KMS-11 (cell line): Measurements from ENCODE around the gene TLCD3B.
A peak's percentile ranks its signal among the peaks of the same experiment; 100 is the strongest.

Experiments used
- H2AFZ ChIP-seq: fragments of 200-600 bp; sonication (generic); 2 replicates; pipeline ENCODE4 v1.6.1; 2016; ENCODE audit warnings: antibody characterized with exemption, mixed run types, low read depth
- H3K27ac ChIP-seq: fragments of 200-600 bp; sonication (generic); 2 replicates; pipeline ENCODE4 v1.6.1; 2016; ENCODE audit warnings: mild to moderate bottlenecking, mixed run types
- H3K27me3 ChIP-seq: fragments of 200-600 bp; sonication (generic); 2 replicates; pipeline ENCODE4 v1.6.1; 2017; ENCODE audit warnings: mild to moderate bottlenecking, low read depth, mixed run types, moderate library complexity; ENCODE audit not compliant: insufficient read depth
- H3K36me3 ChIP-seq: fragments of 200-600 bp; sonication (generic); 2 replicates; pipeline ENCODE4 v1.6.1; 2017; ENCODE audit warnings: mild to moderate bottlenecking, mixed run types; ENCODE audit not compliant: insufficient read depth
- H3K4me1 ChIP-seq: fragments of 200-600 bp; sonication (generic); 2 replicates; pipeline ENCODE4 v1.6.1; 2016; ENCODE audit warnings: mild to moderate bottlenecking, low read depth, mixed run types; ENCODE audit not compliant: poor library complexity, severe bottlenecking
- H3K4me2 ChIP-seq: fragments of 200-600 bp; sonication (generic); 2 replicates; pipeline ENCODE4 v1.7.0; 2016; ENCODE audit warnings: mild to moderate bottlenecking, mixed run types
- H3K4me3 ChIP-seq: fragments of 200-600 bp; sonication (generic); IDR thresholded peaks from 2 replicates; pipeline ENCODE4 v1.6.1; 2017; ENCODE audit warnings: low read depth, low read length, mixed read lengths; ENCODE audit not compliant: insufficient read depth
- H3K79me2 ChIP-seq: fragments of 200-600 bp; sonication (generic); 2 replicates; pipeline ENCODE4 v1.6.1; 2016; ENCODE audit warnings: low read depth, mixed run types; ENCODE audit not compliant: insufficient read depth
- H3K9ac ChIP-seq: fragments of 200-600 bp; sonication (generic); 2 replicates; pipeline ENCODE4 v1.6.1; 2016; ENCODE audit warnings: mild to moderate bottlenecking, mixed run types
- H4K20me1 ChIP-seq: fragments of 200-600 bp; sonication (generic); 2 replicates; pipeline ENCODE4 v1.6.1; 2016; ENCODE audit warnings: mild to moderate bottlenecking, mixed run types; ENCODE audit not compliant: insufficient read depth
- CTCF ChIP-seq: fragments of 200-600 bp; sonication (generic); conservative IDR thresholded peaks from 2 replicates; pipeline ENCODE4 v1.6.1; 2017; ENCODE audit warnings: low read depth, mild to moderate bottlenecking, antibody characterized with exemption, low read length, moderate library complexity, mixed read lengths

TLCD3B gene

GRCh38 chr16:29978081-29978480, 53.0 kb downstream of the TLCD3B start:
- no peak for TF ChIP-seq CTCF
- no peaks in the 10 kb centered on the region; the same call in 1 of the 2 replicates for H3K36me3 ChIP-seq
- no peak overlapping the region for H3K27ac ChIP-seq
- no peaks in the 10 kb centered on the region for H3K27me3 ChIP-seq
- no peak overlapping the region for H3K9ac ChIP-seq
- H3K4me1 ChIP-seq: peaks cover 20% of the 10 kb centered on the region
- H3K4me2 ChIP-seq: no peak overlapping the region
- H2AFZ ChIP-seq: no peak overlapping the region
- no peaks in the 10 kb centered on the region for H4K20me1 ChIP-seq
- H3K4me3 ChIP-seq: no peak overlapping the region
- H3K79me2 ChIP-seq: peaks cover 25% of the 10 kb centered on the region

GRCh38 chr16:29977063-29977825, 53.8 kb downstream of the TLCD3B start:
- H3K4me3 ChIP-seq: no peak overlapping the region
- H4K20me1 ChIP-seq: no peaks in the 10 kb centered on the region
- H3K27me3 ChIP-seq: no peaks in the 10 kb centered on the region
- no peak for TF ChIP-seq CTCF
- peaks cover 25% of the 10 kb centered on the region for H3K79me2 ChIP-seq
- no peak overlapping the region for H3K27ac ChIP-seq
- peaks cover 22% of the 10 kb centered on the region for H3K4me1 ChIP-seq
- no peaks in the 10 kb centered on the region; the same call in 1 of the 2 replicates for H3K36me3 ChIP-seq
- no peak overlapping the region for H3K4me2 ChIP-seq
- no peak overlapping the region for H3K9ac ChIP-seq
- no peak overlapping the region for H2AFZ ChIP-seq

DNA sequence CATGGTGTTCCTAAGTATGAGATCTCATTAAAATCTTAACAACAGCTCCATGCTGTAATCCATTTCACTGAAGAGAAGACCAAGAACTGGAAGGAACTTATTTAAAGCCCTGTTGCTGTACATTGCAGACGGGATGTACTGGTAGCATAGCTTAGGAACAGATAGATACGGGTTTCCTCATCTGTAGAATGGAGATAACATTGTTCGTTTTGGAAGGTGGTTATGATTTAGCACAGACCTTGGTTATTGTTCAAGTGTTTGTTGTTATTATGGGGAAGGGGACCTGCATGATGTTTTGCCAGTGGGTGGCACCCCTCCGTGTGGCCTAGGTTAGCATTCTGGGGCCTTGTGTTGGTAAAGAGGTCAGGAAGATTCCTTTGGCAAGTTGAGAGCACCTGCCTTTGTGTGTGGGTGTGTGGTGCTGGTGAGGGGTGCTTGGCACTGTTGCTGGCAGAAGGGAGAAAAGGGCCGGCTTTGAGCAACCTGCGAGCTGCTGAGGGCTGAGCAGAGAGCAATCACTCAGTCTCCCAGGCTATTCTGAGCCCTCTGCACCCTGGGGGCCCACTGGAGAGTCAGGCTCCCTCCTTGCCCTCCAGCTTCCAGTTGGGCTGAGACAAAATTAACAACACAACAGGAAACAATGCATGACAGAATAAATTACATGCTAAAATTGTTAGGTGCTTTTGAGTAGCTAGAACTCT, 55.1 kb downstream of the TLCD3B start:
- Histone ChIP-seq H3K4me3 (no peak overlapping the region), H3K4me2 (peak overlapping the region; percentile 100), H3K9ac (no peak overlapping the region), H3K27me3 (no peaks in the 10 kb centered on the region), H2AFZ (no peak overlapping the region), H3K27ac (no peak overlapping the region), H3K4me1 (peaks cover 22% of the 10 kb centered on the region), H3K36me3 (no peaks in the 10 kb centered on the region; the same call in 1 of the 2 replicates), H4K20me1 (no peaks in the 10 kb centered on the region), H3K79me2 (peaks cover 25% of the 10 kb centered on the region)
- TF ChIP-seq CTCF: no peak

DNA sequence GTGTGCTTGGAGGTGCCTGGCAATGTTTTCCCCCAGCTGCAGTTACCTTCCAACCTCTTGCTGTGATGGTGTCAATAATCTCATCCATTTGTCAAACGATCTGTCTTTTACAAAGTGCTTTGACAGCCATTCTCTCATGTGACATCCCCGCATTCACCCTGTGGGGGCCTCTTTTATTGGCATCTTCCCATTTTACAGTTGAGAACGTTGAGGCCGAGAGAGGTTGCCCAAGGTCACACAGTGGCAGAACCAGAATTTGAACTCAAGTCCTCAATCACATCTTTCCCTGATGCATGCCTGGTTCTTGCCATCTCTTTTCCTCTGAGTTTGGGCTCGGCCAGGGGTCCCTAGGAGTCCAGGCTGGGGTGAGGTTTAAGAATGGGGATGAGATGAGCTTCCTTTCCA, 55.9 kb downstream of the TLCD3B start:
- Histone ChIP-seq H3K27me3 (no peaks in the 10 kb centered on the region), H2AFZ (no peak overlapping the region), H3K36me3 (no peaks in the 10 kb centered on the region; the same call in 1 of the 2 replicates), H4K20me1 (no peaks in the 10 kb centered on the region), H3K27ac (no peak overlapping the region), H3K9ac (no peak overlapping the region; the same call in 1 of the 2 replicates), H3K4me2 (peak overlapping the region; percentile 100), H3K4me1 (peaks cover 22% of the 10 kb centered on the region), H3K79me2 (peaks cover 25% of the 10 kb centered on the region), H3K4me3 (no peak overlapping the region)
- TF ChIP-seq CTCF: no peak
